Measurements from ENCODE around the gene TTC12.

- TF ChIP-seq POLR2A (IDR thresholded peaks at IDR 0.05; ENCODE audit: low read length) (no peak), GATA1 (IDR thresholded peaks at IDR 0.05; ENCODE audit: low read depth, low read length) (no peak)
Measured at GRCh38 chr11:113272927-113273615, 41.3 kb upstream of the TTC12 start.
